ENCODE results near the gene KCTD2.
"Not testable (repeated sequence)": the region's sequence is repeated elsewhere in the genome, so short reads cannot be mapped to it uniquely, and the experiment has no call there.

KCTD2 gene

GRCh38 chr17:75003957-75004355, 43.1 kb upstream of the KCTD2 start:
- DNase-seq (ENCODE audit: low read depth): no peak
- H3K4me3 ChIP-seq (ENCODE audit: control insufficient read depth, low read depth, low read length): no peak overlapping the region
- no peak for TF ChIP-seq CTCF (conservative IDR thresholded peaks at IDR 0.05; ENCODE audit: control insufficient read depth, insufficient read depth, low read depth, low read length)

GRCh38 chr17:75004371-75004770, 42.7 kb upstream of the KCTD2 start:
- no peak for TF ChIP-seq CTCF (conservative IDR thresholded peaks at IDR 0.05; ENCODE audit: control insufficient read depth, insufficient read depth, low read depth, low read length)
- no peak for DNase-seq (ENCODE audit: low read depth)
- no peak overlapping the region for H3K4me3 ChIP-seq (ENCODE audit: control insufficient read depth, low read depth, low read length)

GRCh38 chr17:75005291-75005690, 41.7 kb upstream of the KCTD2 start:
- no peak for DNase-seq (ENCODE audit: low read depth)
- H3K4me3 ChIP-seq (ENCODE audit: control insufficient read depth, low read depth, low read length): no peak overlapping the region
- no peak for TF ChIP-seq CTCF (conservative IDR thresholded peaks at IDR 0.05; ENCODE audit: control insufficient read depth, insufficient read depth, low read depth, low read length)

GRCh38 chr17:75006084-75006483, 40.9 kb upstream of the KCTD2 start:
- DNase-seq (ENCODE audit: low read depth); H3K4me3 ChIP-seq (ENCODE audit: control insufficient read depth, low read depth, low read length): not testable (repeated sequence)

- H3K4me3 ChIP-seq (ENCODE audit: control insufficient read depth, low read depth, low read length): no peak overlapping the region
- DNase-seq (ENCODE audit: low read depth): no peak
- TF ChIP-seq CTCF (conservative IDR thresholded peaks at IDR 0.05; ENCODE audit: control insufficient read depth, insufficient read depth, low read depth, low read length): no peak
These were observed 40.4 kb upstream of the KCTD2 start for GRCh38 chr17:75006653-75007052.

GRCh38 chr17:75008373-75008772, 38.7 kb upstream of the KCTD2 start:
- no peak for DNase-seq (ENCODE audit: low read depth)
- no peak overlapping the region for H3K4me3 ChIP-seq (ENCODE audit: control insufficient read depth, low read depth, low read length)
- no peak for TF ChIP-seq CTCF (conservative IDR thresholded peaks at IDR 0.05; ENCODE audit: control insufficient read depth, insufficient read depth, low read depth, low read length)

- no peak for DNase-seq (ENCODE audit: low read depth)
- no peak for TF ChIP-seq CTCF (conservative IDR thresholded peaks at IDR 0.05; ENCODE audit: control insufficient read depth, insufficient read depth, low read depth, low read length)
- H3K4me3 ChIP-seq (ENCODE audit: control insufficient read depth, low read depth, low read length): no peak overlapping the region
These were observed 37.8 kb upstream of the KCTD2 start for GRCh38 chr17:75009139-75009724.
